Chondrocyte (in vitro differentiated cells): Measurements from ENCODE around the gene LBH. TPM values are rescaled to one million over a fixed set of nuclear protein-coding genes. Genes with fewer than 3 reads are reported as not detected.

Experiments
- DNase-seq: peaks from one replicate; pipeline ENCODE4 v3.0.0; 2021; ENCODE audit warnings: mixed read lengths, low spot score
- H3K27ac Mint-ChIP-seq: one replicate; pipeline ENCODE4 v1.8.0; 2021; ENCODE audit warnings: mild to moderate bottlenecking, moderate library complexity, mixed read lengths; ENCODE audit not compliant: unreplicated experiment
- H3K27me3 Mint-ChIP-seq: 2 replicates; pipeline ENCODE4 v1.8.0; 2021; ENCODE audit warnings: low read depth, mixed read lengths
- H3K36me3 Mint-ChIP-seq: 2 replicates; pipeline ENCODE4 v1.8.0; 2021; ENCODE audit warnings: low read depth, mixed read lengths
- H3K4me1 Mint-ChIP-seq: 2 replicates; pipeline ENCODE4 v1.8.0; 2021; ENCODE audit warnings: low read depth, mild to moderate bottlenecking, mixed read lengths
- H3K4me3 Mint-ChIP-seq: one replicate; pipeline ENCODE4 v1.8.0; 2021; ENCODE audit warnings: mild to moderate bottlenecking, moderate library complexity, mixed read lengths; ENCODE audit not compliant: unreplicated experiment
- H3K9me3 Mint-ChIP-seq: 2 replicates; pipeline ENCODE4 v1.8.0; 2021; ENCODE audit warnings: low read depth, mixed read lengths
- CTCF ChIP-seq: fragments of 200-600 bp; sonication (generic); IDR thresholded peaks from 2 replicates; pipeline ENCODE4 v1.5.0; 2021; ENCODE audit warnings: antibody characterized with exemption, mild to moderate bottlenecking, moderate library complexity
- total RNA-seq: library from RNA; stranded (reverse); gene quantifications from 3 replicates; pipeline ENCODE4 v1.2.1, GENCODE V29; 2021

LBH gene
- total RNA-seq, 1 donor from 2014 or later = 88.8 TPM

DNA sequence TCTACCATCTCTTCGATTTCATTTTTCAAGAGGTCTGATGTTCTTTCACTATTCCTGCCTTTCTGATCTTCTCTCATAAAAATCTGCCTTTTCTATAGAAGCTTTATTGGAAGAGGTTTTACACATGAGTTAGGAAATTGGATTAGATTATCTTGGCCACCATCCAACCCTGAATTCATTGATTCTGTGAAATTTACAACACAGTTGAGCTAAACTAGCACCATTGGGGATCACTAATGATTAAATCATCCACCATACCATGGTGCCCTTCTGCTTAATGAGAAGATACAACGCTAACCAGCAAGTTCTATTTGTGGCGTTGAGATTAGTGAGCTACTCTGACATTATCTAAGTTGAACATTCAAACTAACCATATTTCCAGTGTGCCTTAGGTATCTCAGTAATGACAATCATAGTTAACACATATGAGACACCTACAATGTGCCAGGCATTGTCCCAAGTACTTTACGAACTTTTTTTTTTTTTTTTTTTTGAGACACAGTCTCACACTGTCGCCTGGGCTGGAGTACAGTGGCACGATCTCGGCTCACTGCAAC is 17.3 kb upstream of the LBH start:
- Mint-ChIP-seq H3K27me3 (no peaks in the 10 kb centered on the region), H3K4me1 (peaks cover 19% of the 10 kb centered on the region), H3K4me3 (no peak overlapping the region), H3K27ac (no peak overlapping the region), H3K9me3 (no peaks in the 10 kb centered on the region), H3K36me3 (no peaks in the 10 kb centered on the region)
- DNase-seq = no peak
- TF ChIP-seq CTCF = no peak

DNA sequence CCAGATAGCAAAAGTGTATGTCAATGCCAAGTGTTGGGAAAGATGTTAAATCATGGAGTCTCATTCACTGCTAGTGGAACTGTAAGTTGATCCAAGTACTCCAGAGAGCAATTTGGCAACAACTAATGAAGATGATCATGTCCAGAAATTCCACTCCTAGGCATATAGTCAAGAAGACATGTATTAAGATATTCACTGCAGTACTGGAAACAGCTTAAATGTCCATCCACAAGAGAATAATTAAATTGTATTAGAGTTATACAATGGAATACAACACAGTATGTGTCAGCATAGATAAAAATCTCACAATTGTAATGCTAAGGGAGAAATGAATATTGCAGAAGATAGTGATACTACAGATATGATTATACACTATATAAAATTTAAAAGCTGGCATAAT is 15.2 kb upstream of the LBH start:
- no peaks in the 10 kb centered on the region for H3K27me3 Mint-ChIP-seq
- H3K4me1 Mint-ChIP-seq = peaks cover 19% of the 10 kb centered on the region
- no peaks in the 10 kb centered on the region for H3K36me3 Mint-ChIP-seq
- H3K9me3 Mint-ChIP-seq = no peaks in the 10 kb centered on the region
- no peak overlapping the region for H3K27ac Mint-ChIP-seq
- no peak for DNase-seq
- TF ChIP-seq CTCF = no peak
- H3K4me3 Mint-ChIP-seq = no peak overlapping the region

- Mint-ChIP-seq H3K36me3 (no peaks in the 10 kb centered on the region), H3K27ac (peak overlapping the region; percentile 12), H3K4me3 (no peak overlapping the region), H3K4me1 (peaks cover 19% of the 10 kb centered on the region), H3K27me3 (no peaks in the 10 kb centered on the region), H3K9me3 (no peaks in the 10 kb centered on the region)
- DNase-seq = no peak
- TF ChIP-seq CTCF = no peak
Measured at GRCh38 chr2:30217644-30218337, 13.5 kb upstream of the LBH start.

DNA sequence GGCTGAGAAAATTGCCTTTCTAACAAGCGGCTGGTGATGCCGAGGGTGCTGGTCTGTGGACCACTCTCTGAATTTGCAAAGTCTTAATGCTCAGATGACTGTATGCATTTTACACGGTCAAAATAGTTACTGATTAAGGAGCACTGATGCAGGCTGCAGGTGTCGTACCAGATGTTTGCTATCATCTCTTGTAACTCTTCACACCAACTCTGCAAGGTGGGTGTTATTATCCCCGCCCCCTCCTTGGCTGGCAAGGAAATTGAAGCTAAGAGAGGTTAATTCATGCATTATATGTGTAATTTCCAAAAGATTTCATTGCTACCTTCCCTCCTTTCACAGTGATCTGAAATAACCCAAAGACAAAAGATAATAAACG is 13.0 kb upstream of the LBH start:
- Mint-ChIP-seq H3K27ac (no peak overlapping the region), H3K36me3 (no peaks in the 10 kb centered on the region), H3K4me1 (peaks cover 19% of the 10 kb centered on the region), H3K27me3 (no peaks in the 10 kb centered on the region), H3K9me3 (no peaks in the 10 kb centered on the region), H3K4me3 (no peak overlapping the region)
- DNase-seq = no peak
- TF ChIP-seq CTCF = no peak

- no peaks in the 10 kb centered on the region for H3K36me3 Mint-ChIP-seq
- H3K27me3 Mint-ChIP-seq = no peaks in the 10 kb centered on the region
- no peak for DNase-seq
- no peak overlapping the region for H3K27ac Mint-ChIP-seq
- H3K4me3 Mint-ChIP-seq = no peak overlapping the region
- peaks cover 19% of the 10 kb centered on the region for H3K4me1 Mint-ChIP-seq
- TF ChIP-seq CTCF = no peak
- no peaks in the 10 kb centered on the region for H3K9me3 Mint-ChIP-seq
Measured at GRCh38 chr2:30218814-30219213, 12.5 kb upstream of the LBH start.
